Measurements from ENCODE around the gene SESN2. TPM values are rescaled to one million over a fixed set of nuclear protein-coding genes. Genes with fewer than 3 reads are reported as not detected.

SESN2 gene
- total and polyA plus RNA-seq, 7 experiments from 2014 or later: 2.3 to 50.7 (median 5.5) TPM

Other genes starting within 250 kb of the SESN2 start
- 10 to 100 TPM; 14.5 to 31.7 (median 19.2) TPM for gene EYA3, start 170.9 kb upstream of the SESN2 start, total RNA-seq
- 1 to 10 TPM; 4.9 to 6.3 TPM for gene EYA3, start 170.9 kb upstream of the SESN2 start, polyA plus RNA-seq
- 10 to 100 TPM in 1 of 5 experiments, 1 to 10 TPM in 3, under 1 TPM in 1; 0.31 to 21.2 (median 1.2) TPM for gene PTAFR, start 82.8 kb upstream of the SESN2 start, total RNA-seq
- gene PTAFR, start 82.8 kb upstream of the SESN2 start, polyA plus RNA-seq: 1 to 10 TPM in 1 of 2 donors, under 1 TPM in 1; 0.51 to 2.0 TPM
- gene DNAJC8, start 26.5 kb upstream of the SESN2 start, total RNA-seq: 100 to 1,000 TPM in 1 of 5 experiments, 10 to 100 TPM in 4; 54.2 to 102 (median 69.6) TPM
- gene DNAJC8, start 26.5 kb upstream of the SESN2 start, polyA plus RNA-seq: 100 to 1,000 TPM; 148 to 174 TPM
- gene ATP5IF1, start 23.4 kb upstream of the SESN2 start, total RNA-seq: 100 to 1,000 TPM in 4 of 5 experiments, 10 to 100 TPM in 1; 68.2 to 158 (median 104) TPM
- 100 to 1,000 TPM; 541 to 640 TPM for gene ATP5IF1, start 23.4 kb upstream of the SESN2 start, polyA plus RNA-seq
- 10 to 100 TPM in 3 of 5 experiments, 1 to 10 TPM in 2; 5.5 to 23.0 (median 14.4) TPM for gene MED18, start 69.5 kb downstream of the SESN2 start, total RNA-seq
- gene MED18, start 69.5 kb downstream of the SESN2 start, polyA plus RNA-seq: 10 to 100 TPM in 1 of 2 donors, 1 to 10 TPM in 1; 4.5 to 13.2 TPM
- gene PHACTR4, start 110.2 kb downstream of the SESN2 start, total RNA-seq: 10 to 100 TPM; 19.8 to 29.0 (median 25.7) TPM
- gene PHACTR4, start 110.2 kb downstream of the SESN2 start, polyA plus RNA-seq: 10 to 100 TPM in 1 of 2 donors, 1 to 10 TPM in 1; 8.5 to 22.9 TPM
- gene RCC1, start 246.5 kb downstream of the SESN2 start, total RNA-seq: 10 to 100 TPM in 4 of 5 experiments, 1 to 10 TPM in 1; 9.8 to 60.7 (median 19.7) TPM
- gene RCC1, start 246.5 kb downstream of the SESN2 start, polyA plus RNA-seq: 10 to 100 TPM in 1 of 2 donors, 1 to 10 TPM in 1; 10.0 to 10.6 TPM